DND-41 (cell line): ENCODE measurements around the gene CTSC.

Experiments used
- CTCF ChIP-seq: IDR thresholded peaks from 2 replicates; pipeline ENCODE4 v1.5.1; 2012; ENCODE audit warnings: borderline replicate concordance, low read length, moderate library complexity, mild to moderate bottlenecking; ENCODE audit not compliant: poor library complexity, severe bottlenecking; ENCODE audit errors: extremely low read depth
- EZH2 ChIP-seq: IDR thresholded peaks from 3 replicates; pipeline ENCODE4 v1.6.1; 2012; ENCODE audit warnings: borderline replicate concordance, low read depth, mild to moderate bottlenecking, moderate library complexity, low read length, inconsistent platforms; ENCODE audit not compliant: severe bottlenecking

GRCh38 chr11:88353835-88354496 lies 16.4 kb upstream of the CTSC start:
- TF ChIP-seq EZH2 (no peak), CTCF (no peak)
